Neural progenitor cell (in vitro differentiated cells): Measurements from ENCODE around the gene OAS1. TPM values are rescaled to one million over a fixed set of nuclear protein-coding genes. Genes with fewer than 3 reads are reported as not detected.

Experiments used
- DNase-seq: peaks from one replicate; pipeline ENCODE4 v3.0.0-alpha.2; 2016; ENCODE audit warnings: low spot score
- H2AFZ ChIP-seq: fragments of 200-600 bp; sonication (generic); replicated peaks from 2 replicates; pipeline ENCODE4 v1.6.1; 2016; ENCODE audit warnings: antibody characterized with exemption
- H3F3A ChIP-seq: fragments of 200-600 bp; sonication (generic); 2 replicates; pipeline ENCODE4 v1.6.1; 2016; ENCODE audit warnings: antibody characterized with exemption, low read depth
- H3K27ac ChIP-seq: fragments of 200-600 bp; sonication (generic); 2 replicates; pipeline ENCODE4 v1.5.1; 2016; ENCODE audit warnings: mild to moderate bottlenecking
- H3K27me3 ChIP-seq: fragments of 200-600 bp; sonication (generic); 2 replicates; pipeline ENCODE4 v1.6.1; 2016; ENCODE audit warnings: mild to moderate bottlenecking, moderate library complexity
- H3K36me3 ChIP-seq: fragments of 200-600 bp; sonication (generic); 2 replicates; pipeline ENCODE4 v1.5.1; 2016
- H3K4me1 ChIP-seq: fragments of 200-600 bp; sonication (generic); 2 replicates; pipeline ENCODE4 v1.6.1; 2016; ENCODE audit warnings: mixed run types
- H3K4me2 ChIP-seq: fragments of 200-600 bp; sonication (generic); 2 replicates; pipeline ENCODE4 v1.6.1; 2016
- H3K4me3 ChIP-seq: fragments of 200-600 bp; sonication (generic); 2 replicates; pipeline ENCODE4 v1.5.1; 2016
- H3K79me2 ChIP-seq: fragments of 200-600 bp; sonication (generic); 2 replicates; pipeline ENCODE4 v1.6.1; 2016; ENCODE audit warnings: low read depth
- H3K9ac ChIP-seq: fragments of 200-600 bp; sonication (generic); 2 replicates; pipeline ENCODE4 v1.6.1; 2016
- H3K9me3 ChIP-seq: fragments of 200-600 bp; sonication (generic); 2 replicates; pipeline ENCODE4 v1.5.1; 2016; ENCODE audit warnings: low read depth
- H4K20me1 ChIP-seq: fragments of 200-600 bp; sonication (generic); 2 replicates; pipeline ENCODE4 v1.6.1; 2016; ENCODE audit warnings: low read depth
- H3K27ac Mint-ChIP-seq: 3 replicates; pipeline ENCODE4 v1.8.0; 2021; ENCODE audit warnings: mixed read lengths
- H3K27me3 Mint-ChIP-seq: 2 replicates; pipeline ENCODE4 v1.8.0; 2022; ENCODE audit warnings: low read depth, mild to moderate bottlenecking, inconsistent platforms, moderate library complexity, mixed read lengths; ENCODE audit not compliant: insufficient read depth
- H3K36me3 Mint-ChIP-seq: 3 replicates; pipeline ENCODE4 v1.8.0; 2021; ENCODE audit warnings: mixed read lengths
- H3K4me1 Mint-ChIP-seq: 3 replicates; pipeline ENCODE4 v1.8.0; 2021; ENCODE audit warnings: mixed read lengths
- H3K4me3 Mint-ChIP-seq: 3 replicates; pipeline ENCODE4 v1.8.0; 2021; ENCODE audit warnings: mild to moderate bottlenecking, moderate library complexity, mixed read lengths
- H3K9me3 Mint-ChIP-seq: 3 replicates; pipeline ENCODE4 v1.8.0; 2020; ENCODE audit warnings: mixed read lengths
- EZH2 ChIP-seq: fragments of 200-600 bp; sonication (generic); IDR thresholded peaks from 2 replicates; pipeline ENCODE4 v1.6.1; 2017; ENCODE audit warnings: antibody characterized with exemption, mild to moderate bottlenecking, moderate library complexity
- EZH2phosphoT487 ChIP-seq: fragments of 200-600 bp; sonication (generic); IDR thresholded peaks from 2 replicates; pipeline ENCODE4 v1.6.1; 2017; ENCODE audit warnings: antibody characterized with exemption
- total RNA-seq: library from RNA; depleted of rRNA; stranded (reverse); fragments of >200 nt; gene quantifications from 2 replicates; pipeline ENCODE4 v1.2.3, GENCODE V29; 2015; ENCODE audit warnings: low replicate concordance
- TF ChIP-seq, protein P1 (sequence below): fragments of 200-600 bp; sonication (generic); IDR thresholded peaks from 2 replicates; pipeline ENCODE4 v1.5.1; 2017; ENCODE audit warnings: antibody characterized with exemption, mild to moderate bottlenecking

OAS1 gene
- total RNA-seq, 1 donor from 2014 or later = not detected

DNA sequence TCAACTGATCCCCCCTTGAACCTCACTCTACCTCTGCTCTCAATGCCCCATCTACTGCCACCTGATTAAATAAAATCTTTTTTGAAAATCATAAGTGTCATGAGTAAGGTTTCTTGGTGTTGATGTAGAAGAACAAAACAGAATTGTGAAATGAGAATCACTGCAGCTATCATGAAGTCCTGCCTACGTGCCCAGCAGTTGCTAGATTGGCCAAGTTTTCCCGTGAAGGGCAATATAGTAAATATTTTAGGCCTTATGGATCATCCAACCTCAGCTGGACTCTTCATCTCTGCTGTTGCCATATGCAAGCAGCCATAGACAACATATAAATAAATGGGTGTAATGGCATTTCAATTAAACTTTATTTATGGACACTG lies 26.4 kb downstream of the OAS1 start:
- Histone ChIP-seq H3K4me1 (peaks cover 15% of the 10 kb centered on the region), H4K20me1 (no peaks in the 10 kb centered on the region), H3K79me2 (no peaks in the 10 kb centered on the region), H3K27me3 (peaks cover 22% of the 10 kb centered on the region), H3K27ac (no peak overlapping the region), H2AFZ (no peak overlapping the region), H3K36me3 (no peaks in the 10 kb centered on the region), H3K4me3 (no peak overlapping the region), H3K9me3 (no peaks in the 10 kb centered on the region), H3F3A (peaks cover 17% of the 10 kb centered on the region), H3K4me2 (peak overlapping the region; percentile 65), H3K9ac (no peak overlapping the region)
- H3K4me3 Mint-ChIP-seq = no peak overlapping the region
- peaks cover 5% of the 10 kb centered on the region for H3K27me3 Mint-ChIP-seq
- peaks cover 11% of the 10 kb centered on the region for H3K4me1 Mint-ChIP-seq
- peaks cover 2% of the 10 kb centered on the region for H3K9me3 Mint-ChIP-seq
- no peak for TF ChIP-seq EZH2
- TF ChIP-seq EZH2phosphoT487 = no peak
- TF ChIP-seq, protein P1, sequence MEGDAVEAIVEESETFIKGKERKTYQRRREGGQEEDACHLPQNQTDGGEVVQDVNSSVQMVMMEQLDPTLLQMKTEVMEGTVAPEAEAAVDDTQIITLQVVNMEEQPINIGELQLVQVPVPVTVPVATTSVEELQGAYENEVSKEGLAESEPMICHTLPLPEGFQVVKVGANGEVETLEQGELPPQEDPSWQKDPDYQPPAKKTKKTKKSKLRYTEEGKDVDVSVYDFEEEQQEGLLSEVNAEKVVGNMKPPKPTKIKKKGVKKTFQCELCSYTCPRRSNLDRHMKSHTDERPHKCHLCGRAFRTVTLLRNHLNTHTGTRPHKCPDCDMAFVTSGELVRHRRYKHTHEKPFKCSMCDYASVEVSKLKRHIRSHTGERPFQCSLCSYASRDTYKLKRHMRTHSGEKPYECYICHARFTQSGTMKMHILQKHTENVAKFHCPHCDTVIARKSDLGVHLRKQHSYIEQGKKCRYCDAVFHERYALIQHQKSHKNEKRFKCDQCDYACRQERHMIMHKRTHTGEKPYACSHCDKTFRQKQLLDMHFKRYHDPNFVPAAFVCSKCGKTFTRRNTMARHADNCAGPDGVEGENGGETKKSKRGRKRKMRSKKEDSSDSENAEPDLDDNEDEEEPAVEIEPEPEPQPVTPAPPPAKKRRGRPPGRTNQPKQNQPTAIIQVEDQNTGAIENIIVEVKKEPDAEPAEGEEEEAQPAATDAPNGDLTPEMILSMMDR = no peak
- H3K27ac Mint-ChIP-seq = no peak overlapping the region
- DNase-seq = no peak
- H3K36me3 Mint-ChIP-seq = no peaks in the 10 kb centered on the region

DNA sequence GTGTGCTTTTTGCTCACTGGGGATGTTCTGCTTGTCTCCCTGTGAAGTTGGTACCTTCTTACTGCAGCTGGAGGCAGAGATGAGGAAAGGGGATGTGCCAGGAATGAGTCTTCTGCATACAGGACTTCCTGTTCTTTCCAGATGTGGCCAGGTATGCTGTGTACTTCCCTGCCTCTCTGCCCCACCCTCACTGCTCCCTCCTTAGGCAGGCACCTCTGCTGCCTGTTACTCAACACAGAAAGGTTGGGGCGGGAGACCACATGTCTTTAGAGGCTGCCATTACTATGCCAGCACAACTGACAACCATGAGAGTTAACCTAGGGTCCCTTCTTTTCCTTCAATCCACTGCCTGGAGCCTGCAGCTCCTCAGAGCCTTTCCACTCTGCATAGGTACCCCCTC lies 29.5 kb downstream of the OAS1 start:
- Mint-ChIP-seq H3K4me3 (no peak overlapping the region), H3K9me3 (no peaks in the 10 kb centered on the region), H3K27ac (no peak overlapping the region), H3K27me3 (peaks cover 11% of the 10 kb centered on the region), H3K4me1 (peaks cover 11% of the 10 kb centered on the region), H3K36me3 (no peaks in the 10 kb centered on the region)
- Histone ChIP-seq H3K4me1 (peaks cover 24% of the 10 kb centered on the region), H3K4me2 (no peak overlapping the region), H4K20me1 (no peaks in the 10 kb centered on the region), H3K9ac (no peak overlapping the region), H3K27ac (no peak overlapping the region), H3K4me3 (no peak overlapping the region), H3F3A (peaks cover 17% of the 10 kb centered on the region), H2AFZ (no peak overlapping the region), H3K36me3 (no peaks in the 10 kb centered on the region), H3K9me3 (no peaks in the 10 kb centered on the region), H3K79me2 (no peaks in the 10 kb centered on the region), H3K27me3 (peaks cover 42% of the 10 kb centered on the region)
- TF ChIP-seq EZH2 = no peak
- no peak for TF ChIP-seq EZH2phosphoT487
- TF ChIP-seq, protein P1 = no peak
- no peak for DNase-seq

DNA sequence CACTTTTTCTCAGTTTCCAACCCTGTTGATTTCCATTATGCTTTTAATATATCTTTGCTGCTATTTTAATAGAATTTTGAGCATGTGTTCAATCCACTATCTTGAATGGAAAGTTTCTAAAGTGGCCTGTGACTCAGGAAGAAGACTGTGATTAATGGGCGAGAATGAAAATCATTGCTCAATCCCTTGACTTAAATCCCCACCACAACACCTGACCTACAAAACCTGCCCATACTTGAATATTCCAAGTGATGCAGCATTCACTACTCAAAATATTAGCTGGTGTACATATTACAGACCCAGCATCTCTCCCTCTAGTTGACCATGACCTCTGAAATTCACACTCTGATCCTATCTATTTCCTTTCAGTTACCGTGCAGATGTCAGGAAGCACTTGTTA lies 30.2 kb downstream of the OAS1 start:
- Histone ChIP-seq H3K4me3 (no peak overlapping the region), H3F3A (peaks cover 13% of the 10 kb centered on the region), H3K27me3 (peaks cover 42% of the 10 kb centered on the region), H3K4me1 (peaks cover 21% of the 10 kb centered on the region), H3K9ac (no peak overlapping the region), H3K36me3 (no peaks in the 10 kb centered on the region), H3K4me2 (no peak overlapping the region), H3K79me2 (no peaks in the 10 kb centered on the region), H4K20me1 (no peaks in the 10 kb centered on the region), H2AFZ (no peak overlapping the region), H3K9me3 (no peaks in the 10 kb centered on the region), H3K27ac (no peak overlapping the region)
- H3K27me3 Mint-ChIP-seq = peaks cover 11% of the 10 kb centered on the region
- H3K4me3 Mint-ChIP-seq = no peak overlapping the region
- DNase-seq = no peak
- H3K9me3 Mint-ChIP-seq = no peaks in the 10 kb centered on the region
- H3K27ac Mint-ChIP-seq = no peak overlapping the region
- peaks cover 8% of the 10 kb centered on the region for H3K4me1 Mint-ChIP-seq
- no peaks in the 10 kb centered on the region for H3K36me3 Mint-ChIP-seq
- TF ChIP-seq EZH2phosphoT487 (no peak), EZH2 (no peak)
- TF ChIP-seq, protein P1 = no peak
